HG03565 (cell line): ENCODE results near the gene ZNF592.

ENCODE experiments used
- ATAC-seq: cut with Tn5 transposase; IDR thresholded peaks from one replicate; pipeline ENCODE4 v1.9.1; 2021; ENCODE audit warnings: mild to moderate bottlenecking, moderate library complexity; ENCODE audit not compliant: unreplicated experiment

The ZNF592 gene

DNA sequence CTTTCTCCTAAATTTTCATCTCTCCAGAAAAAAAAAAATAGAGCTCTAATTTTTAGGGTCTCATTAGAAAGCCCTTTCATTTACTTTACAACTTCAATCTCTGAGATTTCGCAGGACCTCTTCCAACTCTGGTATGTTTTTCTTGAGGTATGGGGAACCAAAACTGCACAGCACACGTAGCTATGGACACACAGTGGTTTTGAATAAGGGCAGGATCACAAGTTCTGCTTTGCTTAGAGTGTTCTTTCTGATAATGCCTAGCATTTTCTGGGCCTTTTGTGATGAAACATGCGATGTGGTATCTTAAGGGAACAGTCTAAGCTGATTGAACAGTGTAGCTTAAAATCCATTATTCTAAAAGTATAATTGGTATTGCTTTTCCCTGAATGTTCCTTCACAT, 25.3 kb downstream of the ZNF592 start:
- ATAC-seq = no peak

DNA sequence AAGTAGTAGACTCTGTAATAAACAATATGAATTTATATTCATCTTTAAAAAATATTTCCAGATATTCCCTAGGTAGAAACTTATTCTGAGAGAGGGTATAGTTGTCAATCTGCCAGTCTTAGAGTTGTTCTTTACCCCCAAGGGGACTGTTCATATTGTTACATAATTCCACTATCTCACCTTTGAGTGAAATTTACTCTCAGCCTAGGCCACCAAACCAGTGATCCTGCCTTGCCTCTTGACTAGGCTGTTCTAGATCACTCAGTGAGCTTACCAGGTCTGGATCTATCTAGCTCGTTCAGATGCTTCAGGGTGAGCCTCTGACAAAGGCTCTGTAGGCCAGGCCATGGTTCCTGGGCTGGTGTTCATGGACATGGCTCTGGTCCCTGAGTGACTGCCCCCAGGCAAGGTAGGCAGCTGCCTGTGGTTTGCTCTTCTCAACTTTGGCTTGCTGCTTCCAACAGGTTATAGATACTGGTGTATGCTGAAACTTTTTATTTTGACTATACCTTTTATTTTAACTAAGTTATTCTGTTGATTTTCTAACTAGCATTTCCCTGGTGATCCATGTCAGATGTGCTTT, 27.6 kb downstream of the ZNF592 start:
- no peak for ATAC-seq

DNA sequence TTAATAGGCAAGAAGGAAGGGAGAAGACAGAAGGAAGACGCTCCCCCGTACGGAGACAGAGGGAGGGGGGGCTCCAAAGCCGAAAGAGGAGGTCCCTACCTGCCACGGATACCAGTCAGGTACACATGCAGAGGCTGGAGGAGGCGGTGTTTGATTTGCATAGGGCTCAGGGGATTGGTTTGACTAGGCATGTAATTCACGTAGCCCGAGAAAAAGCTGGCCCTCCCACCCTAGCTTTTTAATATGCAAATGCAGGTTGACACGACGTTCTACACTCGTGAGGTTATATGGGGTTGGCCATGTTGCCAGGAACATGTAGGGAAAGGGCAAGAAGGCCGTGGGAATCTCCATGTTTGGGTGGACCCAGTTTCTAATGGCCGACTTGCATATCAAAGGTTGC, 29.8 kb downstream of the ZNF592 start:
- ATAC-seq = no peak

DNA sequence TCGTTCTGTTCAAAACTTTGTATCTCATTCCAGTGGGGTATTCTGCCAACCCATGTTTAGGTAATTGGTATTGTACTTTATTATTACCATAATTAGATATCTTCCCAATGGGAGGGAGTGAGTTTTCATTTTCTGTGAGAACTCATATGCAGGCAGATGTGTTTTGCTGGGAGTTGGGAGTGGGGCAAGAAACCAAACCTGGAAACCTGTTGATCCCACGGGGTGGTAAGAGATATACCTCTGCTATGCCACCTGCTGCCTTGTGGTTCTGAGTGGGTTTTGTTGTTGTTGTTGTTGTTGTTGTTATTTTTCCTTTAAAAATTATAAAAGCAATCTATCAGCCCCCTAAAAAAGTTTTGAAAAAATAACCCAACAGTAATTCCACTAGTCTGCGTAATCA, 32.1 kb downstream of the ZNF592 start:
- ATAC-seq = no peak

DNA sequence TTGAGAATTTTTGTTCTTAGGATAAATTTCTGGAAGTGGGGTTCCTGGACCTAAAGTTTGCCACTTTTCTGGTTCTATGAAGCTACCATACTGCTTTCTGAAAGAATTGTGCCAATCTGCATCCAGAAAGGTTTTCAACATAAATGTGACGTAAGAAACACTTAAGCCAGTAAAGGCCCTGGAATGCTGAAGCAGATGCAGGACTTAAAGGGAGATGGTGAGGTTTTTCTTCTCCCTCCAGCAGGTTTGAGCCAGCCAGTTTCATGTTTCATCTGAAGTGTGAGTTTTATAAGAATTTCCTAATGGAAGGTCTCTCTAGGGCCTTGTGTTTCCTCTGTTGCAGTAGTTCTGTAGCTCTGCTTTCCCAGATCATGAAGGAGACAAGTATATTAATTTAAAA, 33.1 kb downstream of the ZNF592 start:
- ATAC-seq = no peak

DNA sequence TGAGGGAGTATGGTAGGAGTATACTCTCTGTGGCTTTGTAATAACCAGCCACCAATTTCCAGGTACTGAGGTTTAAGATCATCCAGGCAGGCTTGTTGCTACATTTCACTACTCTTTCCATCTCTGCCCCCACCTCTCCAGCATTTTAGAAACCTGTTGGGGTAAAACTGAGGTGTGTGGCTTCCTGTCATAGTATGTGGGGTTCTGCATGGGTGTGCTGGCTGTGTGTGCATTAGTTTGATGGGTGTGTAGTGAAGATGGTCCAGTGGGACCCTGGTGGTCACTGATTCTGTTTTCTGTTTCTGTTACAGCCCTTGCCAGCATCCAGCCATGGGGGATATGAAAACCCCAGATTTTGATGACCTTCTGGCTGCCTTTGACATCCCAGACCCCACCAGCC, 34.0 kb downstream of the ZNF592 start:
- no peak for ATAC-seq

DNA sequence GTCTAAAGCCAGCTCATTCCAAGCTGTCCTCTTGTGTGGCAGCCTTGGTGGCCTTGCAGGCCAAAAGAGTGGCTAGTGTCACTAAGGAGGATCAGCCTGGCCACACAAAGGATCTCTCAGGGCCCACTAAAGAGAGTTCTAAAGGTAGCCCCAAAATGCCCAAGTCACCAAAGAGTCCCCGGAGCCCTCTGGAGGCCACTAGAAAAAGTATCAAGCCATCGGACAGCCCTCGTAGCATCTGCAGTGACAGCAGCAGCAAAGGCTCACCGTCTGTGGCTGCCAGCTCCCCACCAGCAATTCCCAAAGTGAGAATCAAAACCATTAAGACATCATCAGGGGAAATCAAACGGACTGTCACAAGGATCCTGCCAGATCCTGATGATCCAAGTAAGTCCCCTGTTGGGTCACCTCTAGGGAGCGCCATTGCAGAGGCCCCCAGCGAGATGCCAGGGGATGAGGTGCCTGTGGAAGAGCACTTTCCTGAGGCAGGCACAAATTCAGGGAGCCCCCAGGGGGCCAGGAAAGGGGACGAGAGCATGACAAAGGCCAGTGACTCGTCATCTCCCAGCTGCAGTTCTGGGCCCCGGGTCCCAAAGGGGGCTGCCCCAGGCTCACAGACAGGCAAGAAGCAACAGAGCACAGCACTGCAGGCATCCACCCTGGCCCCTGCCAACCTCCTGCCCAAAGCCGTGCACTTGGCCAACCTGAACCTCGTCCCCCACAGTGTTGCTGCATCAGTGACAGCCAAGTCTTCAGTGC, 35.3 kb downstream of the ZNF592 start:
- ATAC-seq = no peak

DNA sequence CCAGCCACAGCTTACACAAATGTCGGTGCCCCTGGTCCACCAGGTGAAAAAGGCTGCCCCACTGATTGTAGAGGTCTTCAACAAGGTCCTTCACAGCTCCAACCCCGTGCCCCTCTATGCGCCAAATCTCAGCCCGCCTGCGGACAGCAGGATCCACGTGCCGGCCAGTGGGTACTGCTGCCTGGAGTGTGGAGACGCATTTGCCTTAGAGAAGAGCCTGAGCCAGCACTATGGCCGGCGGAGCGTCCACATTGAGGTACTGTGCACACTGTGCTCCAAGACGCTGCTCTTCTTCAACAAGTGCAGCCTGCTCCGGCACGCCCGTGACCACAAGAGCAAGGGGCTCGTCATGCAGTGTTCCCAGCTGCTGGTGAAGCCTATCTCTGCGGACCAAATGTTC, 35.9 kb downstream of the ZNF592 start:
- no peak for ATAC-seq

DNA sequence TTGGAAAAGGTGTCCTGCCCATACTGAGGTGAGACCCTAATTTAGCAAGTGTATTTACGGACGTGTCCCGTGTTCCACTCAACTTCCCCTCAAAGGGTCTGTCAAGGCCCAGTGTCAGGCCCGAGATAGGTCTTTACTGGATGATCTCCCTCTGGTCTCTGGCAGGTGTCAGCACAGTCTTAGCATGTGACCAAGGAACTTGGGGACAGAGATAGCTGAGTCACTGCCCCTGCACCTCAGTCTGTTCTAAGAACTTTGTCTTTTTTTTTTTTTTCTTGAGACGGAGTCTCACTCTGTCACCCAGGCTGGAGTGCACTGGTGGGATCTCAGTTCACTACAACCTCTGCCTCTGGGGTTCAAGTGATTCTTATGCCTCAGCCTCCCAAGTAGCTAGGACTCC, 36.7 kb downstream of the ZNF592 start:
- no peak for ATAC-seq

DNA sequence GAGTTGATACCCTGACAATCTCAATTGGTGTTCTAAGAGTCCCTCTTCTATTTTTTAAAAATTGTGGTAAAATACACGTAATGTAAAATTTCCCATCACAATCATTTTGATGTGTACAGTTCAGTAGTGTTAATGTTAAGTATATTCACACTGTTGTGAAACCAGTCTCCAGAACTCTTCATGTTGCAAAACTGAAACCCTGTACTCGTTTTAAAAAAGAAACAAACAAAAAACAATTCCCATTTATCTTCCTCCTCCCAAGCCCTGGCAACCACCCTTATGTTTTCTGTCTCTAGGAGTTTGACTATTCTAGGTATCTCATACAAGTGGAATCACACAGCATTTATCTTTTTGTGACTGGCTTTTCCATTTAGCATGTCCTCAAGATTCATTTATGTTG, 40.1 kb downstream of the ZNF592 start:
- ATAC-seq = no peak

DNA sequence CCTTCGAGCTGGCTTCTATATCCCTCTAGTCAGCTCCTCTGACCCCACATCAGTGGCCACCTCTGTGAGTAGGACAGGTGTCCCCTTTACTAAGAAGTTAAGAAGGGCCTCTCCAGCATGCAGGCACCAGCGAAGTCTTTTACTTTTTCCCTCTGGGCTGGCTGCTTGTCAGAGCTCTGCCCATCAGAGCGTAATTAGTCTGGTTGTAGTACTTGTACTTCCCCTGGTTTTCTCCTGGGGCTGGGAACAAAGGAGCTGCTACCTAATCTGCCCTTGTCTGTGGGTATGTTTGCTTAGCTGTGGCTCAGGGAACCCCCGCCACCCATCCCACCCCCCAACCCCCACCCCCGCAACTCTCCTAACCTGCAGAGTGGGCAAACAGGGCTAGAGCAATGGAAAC, 41.4 kb downstream of the ZNF592 start:
- no peak for ATAC-seq

DNA sequence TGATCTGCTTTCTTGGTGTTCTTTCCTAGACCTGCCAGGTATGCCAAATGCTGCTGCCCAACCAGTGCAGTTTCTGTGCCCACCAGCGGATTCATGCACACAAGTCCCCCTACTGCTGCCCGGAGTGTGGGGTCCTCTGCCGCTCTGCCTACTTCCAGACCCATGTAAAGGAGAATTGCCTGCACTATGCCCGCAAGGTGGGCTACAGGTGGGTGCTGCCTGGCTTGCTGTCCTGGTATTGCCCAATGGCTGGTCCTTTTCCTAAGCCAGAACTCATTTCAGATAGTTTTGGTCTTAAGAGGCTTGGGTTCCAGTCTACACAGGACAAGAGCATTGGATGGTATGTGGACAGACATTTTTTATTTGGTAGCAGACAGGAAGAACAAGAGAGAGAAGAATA, 42.3 kb downstream of the ZNF592 start:
- ATAC-seq = no peak

DNA sequence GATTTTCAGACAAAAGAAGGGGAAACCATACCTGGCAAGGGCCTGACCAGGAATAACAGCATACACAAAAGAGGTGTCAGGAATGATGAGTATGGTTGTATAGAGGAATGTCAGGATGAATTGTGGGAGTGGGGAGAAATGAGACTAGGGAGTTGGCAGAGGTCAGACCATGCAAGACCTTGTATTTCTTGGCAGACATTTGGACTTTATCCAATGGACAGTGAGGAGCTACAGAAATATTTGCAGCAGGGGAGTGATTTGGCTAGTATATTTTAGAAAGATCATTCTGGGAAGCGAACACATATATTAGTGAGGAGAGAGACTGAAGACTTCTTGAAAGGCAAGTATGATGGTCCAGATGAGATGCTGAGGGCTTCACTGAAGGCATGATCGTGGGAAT, 43.4 kb downstream of the ZNF592 start:
- no peak for ATAC-seq

DNA sequence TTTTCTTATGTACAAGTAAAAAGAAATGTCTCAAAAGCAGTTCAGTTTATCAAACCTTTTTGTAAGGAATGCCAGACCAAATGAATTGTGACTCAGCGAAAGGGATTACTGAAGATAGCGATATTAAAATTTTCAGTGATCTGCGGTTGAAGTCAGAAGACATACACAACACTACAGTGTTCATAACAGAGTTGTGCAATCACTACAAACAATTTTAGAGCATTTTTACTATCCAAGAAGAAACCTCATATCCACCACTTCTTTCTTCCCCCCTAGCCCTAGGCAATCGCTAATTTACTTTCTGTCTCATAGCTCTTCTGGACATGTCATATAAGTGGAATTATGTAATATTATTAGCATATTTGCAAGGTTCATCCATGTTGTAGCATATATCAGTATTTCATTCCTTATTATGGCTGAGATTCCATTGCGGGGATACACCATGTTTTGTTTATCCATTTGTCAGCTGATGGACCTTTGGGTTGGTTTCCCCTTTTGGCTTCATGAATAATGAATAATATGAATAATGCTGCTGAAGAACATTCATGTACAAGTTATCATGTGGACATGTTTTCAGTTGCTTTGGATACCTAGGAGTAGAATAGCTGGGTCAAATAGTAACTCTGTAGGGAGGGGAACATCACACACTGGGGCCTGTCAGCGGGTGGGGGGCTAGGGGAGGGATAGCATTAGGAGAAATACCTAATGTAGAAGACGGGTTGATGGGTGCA, 45.2 kb downstream of the ZNF592 start:
- ATAC-seq = no peak

DNA sequence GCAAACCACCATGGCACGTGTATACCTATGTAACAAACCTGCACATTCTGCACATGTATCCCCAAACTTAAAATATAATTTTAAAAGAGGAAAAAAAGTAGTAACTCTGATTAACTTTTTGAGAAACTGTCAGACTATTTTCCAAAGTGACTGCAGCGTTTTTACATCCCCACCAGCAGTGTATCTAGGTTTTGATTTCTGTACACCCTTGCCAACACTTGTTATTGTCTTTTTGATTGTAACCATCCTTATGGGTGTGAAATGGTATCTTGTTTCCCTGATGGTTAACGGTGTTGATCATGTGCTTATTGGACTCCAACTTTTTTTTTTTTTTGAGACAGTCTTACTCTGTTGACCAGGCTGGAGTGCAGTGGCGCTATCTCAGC, 45.8 kb downstream of the ZNF592 start:
- no peak for ATAC-seq

DNA sequence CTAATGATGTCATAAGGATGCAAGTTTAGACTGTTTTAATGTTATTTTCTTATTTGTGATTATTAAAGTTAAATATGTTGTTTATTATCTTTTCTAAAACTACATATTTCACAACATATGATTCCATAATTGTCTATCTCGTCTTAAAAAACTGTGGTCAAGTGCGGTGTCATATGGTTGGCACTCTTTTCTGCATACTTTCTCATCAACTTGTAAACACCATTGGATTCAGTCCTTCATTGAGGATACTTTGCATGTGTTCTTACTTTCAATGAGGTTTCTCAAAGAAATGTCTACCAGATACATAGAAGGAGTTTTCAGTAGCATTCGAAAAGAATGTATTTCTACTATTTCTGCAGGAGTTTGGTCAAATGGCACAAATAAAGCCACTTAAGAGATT, 46.8 kb downstream of the ZNF592 start:
- no peak for ATAC-seq

DNA sequence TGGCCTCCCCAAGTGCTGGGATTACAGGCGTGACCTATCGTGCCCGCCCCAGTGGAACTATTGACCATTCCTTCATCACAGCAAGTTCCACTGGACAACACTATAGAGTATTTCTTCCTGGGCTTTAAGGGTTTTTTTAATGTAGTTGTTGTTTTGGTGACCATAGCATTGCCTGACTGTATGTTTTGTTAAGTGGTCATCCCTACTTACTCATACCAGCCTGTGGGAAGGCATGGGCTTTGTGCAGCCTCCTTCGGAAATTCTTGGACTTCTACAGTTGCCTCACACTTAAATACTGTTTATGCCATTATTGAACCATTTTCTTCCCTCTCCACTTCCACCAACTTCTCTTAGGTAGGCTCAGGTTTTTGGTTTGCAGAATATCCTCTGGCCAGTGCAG, 48.8 kb downstream of the ZNF592 start:
- no peak for ATAC-seq

DNA sequence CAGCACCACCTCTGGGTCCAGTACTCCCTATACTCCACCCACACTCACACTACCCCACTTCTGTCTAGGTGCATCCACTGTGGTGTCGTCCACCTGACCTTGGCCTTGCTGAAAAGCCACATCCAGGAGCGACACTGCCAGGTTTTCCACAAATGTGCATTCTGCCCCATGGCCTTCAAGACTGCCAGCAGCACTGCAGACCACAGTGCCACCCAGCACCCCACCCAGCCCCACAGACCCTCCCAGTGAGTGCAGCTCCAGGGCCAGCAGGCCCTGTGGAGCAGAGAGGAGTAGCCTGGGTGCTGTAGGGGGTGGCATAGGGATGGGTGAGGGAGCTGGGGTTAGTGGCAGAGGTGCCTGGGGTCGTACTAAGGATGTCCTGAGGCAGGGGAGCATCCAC, 49.4 kb downstream of the ZNF592 start:
- ATAC-seq = no peak

DNA sequence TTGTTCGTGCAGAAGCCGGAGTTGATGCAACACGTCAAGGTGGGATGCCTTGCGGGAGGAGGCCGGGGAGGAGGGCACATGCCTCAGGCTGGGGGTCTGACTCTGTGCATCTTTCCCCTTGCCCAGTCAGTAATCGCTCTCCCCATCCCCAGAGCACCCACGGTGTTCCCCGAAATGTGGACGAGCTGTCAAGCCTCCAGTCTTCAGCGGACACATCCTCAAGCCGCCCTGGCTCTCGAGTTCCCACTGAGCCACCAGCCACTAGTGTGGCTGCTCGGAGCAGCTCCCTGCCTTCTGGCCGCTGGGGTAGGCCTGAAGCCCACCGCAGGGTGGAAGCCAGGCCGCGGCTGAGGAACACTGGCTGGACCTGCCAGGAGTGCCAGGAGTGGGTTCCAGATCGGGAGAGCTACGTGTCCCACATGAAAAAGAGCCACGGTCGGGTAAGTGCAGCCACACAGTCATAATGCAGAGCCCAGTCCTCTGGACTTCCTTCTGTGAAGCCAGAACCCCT, 50.1 kb downstream of the ZNF592 start:
- no peak for ATAC-seq

DNA sequence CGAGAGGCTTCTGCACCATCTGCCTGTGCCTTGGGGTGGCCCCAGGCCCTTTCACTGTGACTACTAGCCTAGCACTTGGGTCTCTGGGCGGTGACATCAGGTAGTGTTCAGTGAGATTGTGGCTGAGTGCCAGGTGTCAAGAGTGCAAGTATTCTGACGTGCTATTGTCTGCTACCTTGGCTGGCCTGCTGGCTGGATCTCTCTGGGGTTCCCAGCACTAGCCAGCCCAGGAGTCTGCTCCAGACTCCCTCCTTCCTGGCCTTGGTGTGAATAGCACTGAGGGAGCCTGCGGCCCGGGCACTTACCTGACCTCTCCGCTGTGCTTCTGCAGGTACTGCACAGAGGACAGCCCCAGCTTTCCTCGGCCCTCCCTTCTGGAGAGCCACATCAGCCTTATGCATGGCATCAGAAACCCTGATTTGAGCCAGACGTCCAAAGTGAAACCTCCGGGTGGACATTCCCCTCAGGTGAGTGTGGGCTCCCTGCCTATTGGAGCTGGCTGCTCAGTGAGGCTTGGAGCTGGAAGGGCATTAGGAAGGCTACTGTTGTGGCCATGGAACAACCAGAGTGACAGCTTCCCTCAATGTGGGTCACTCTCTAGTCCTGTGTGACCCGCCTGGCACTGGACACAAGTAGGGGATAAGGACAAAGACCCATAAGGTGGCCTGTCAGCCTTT, 51.3 kb downstream of the ZNF592 start:
- ATAC-seq = no peak

DNA sequence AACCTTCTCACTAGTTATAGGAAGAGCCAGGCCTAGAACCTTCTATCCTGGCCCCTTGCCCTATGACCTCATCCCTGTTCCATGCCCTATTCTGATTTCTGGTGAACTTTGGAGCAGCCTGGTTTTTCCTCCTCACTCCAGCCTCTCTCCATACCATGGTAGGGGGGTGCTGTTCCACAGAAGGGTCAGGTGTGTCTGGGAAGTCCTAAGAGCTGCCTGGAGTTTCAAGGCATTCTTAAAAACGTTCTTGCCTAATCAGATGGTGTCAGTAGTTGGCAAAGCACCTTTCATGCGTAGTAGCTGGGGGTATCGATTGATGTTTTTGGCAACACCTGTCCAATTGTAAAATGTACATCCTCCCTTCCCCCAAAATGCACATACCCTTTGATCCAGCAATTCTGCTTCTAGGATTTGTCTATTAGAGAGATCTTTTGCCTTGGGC, 52.0 kb downstream of the ZNF592 start:
- no peak for ATAC-seq
